ENCODE data around the gene OR2A5.
"Not testable (repeated sequence)": the region's sequence is repeated elsewhere in the genome, so short reads cannot be mapped to it uniquely, and the experiment has no call there.

OR2A5 gene

GRCh38 chr7:144036302-144036885, 12.4 kb upstream of the OR2A5 start:
- TF ChIP-seq CTCF (conservative IDR thresholded peaks at IDR 0.05; ENCODE audit: low read depth, low read length), result no peak
- DNase-seq (ENCODE audit: low read depth), result no peak
- H3K4me3 ChIP-seq (ENCODE audit: low read length), result no peak overlapping the region

GRCh38 chr7:144037414-144038035, 11.2 kb upstream of the OR2A5 start:
- TF ChIP-seq CTCF (conservative IDR thresholded peaks at IDR 0.05; ENCODE audit: low read depth, low read length), result no peak
- H3K4me3 ChIP-seq (ENCODE audit: low read length), result no peak overlapping the region
- no peak for DNase-seq (ENCODE audit: low read depth)

GRCh38 chr7:144038887-144039286, 9.9 kb upstream of the OR2A5 start:
- DNase-seq (ENCODE audit: low read depth), result no peak
- no peak overlapping the region for H3K4me3 ChIP-seq (ENCODE audit: low read length)
- no peak for TF ChIP-seq CTCF (conservative IDR thresholded peaks at IDR 0.05; ENCODE audit: low read depth, low read length)

- no peak for TF ChIP-seq CTCF (conservative IDR thresholded peaks at IDR 0.05; ENCODE audit: low read depth, low read length)
- DNase-seq (ENCODE audit: low read depth), result no peak
Observed at GRCh38 chr7:144049491-144049890, 743 bp downstream of the OR2A5 start.

GRCh38 chr7:144050093-144050492, 1.3 kb downstream of the OR2A5 start:
- TF ChIP-seq CTCF (conservative IDR thresholded peaks at IDR 0.05; ENCODE audit: low read depth, low read length), result no peak
- DNase-seq (ENCODE audit: low read depth), result peak; percentile 31
- H3K4me3 ChIP-seq (ENCODE audit: low read length), result no peak overlapping the region

More at GRCh38 chr7:144049491-144049890, 743 bp downstream of the OR2A5 start:
- H3K4me3 ChIP-seq (ENCODE audit: low read length), result no peak overlapping the region

GRCh38 chr7:144050884-144051283, 2.1 kb downstream of the OR2A5 start:
- DNase-seq (ENCODE audit: low read depth), result not testable (repeated sequence)

GRCh38 chr7:144057954-144058353, 9.2 kb downstream of the OR2A5 start:
- H3K4me3 ChIP-seq (ENCODE audit: low read length), result no peak overlapping the region
- no peak for TF ChIP-seq CTCF (conservative IDR thresholded peaks at IDR 0.05; ENCODE audit: low read depth, low read length)
- no peak for DNase-seq (ENCODE audit: low read depth)

More at GRCh38 chr7:144050884-144051283, 2.1 kb downstream of the OR2A5 start:
- not testable (repeated sequence) for H3K4me3 ChIP-seq (ENCODE audit: low read length)

Measured in retinal pigment epithelial cell (primary cell).